ENCODE data around the gene PLEKHH2.
A peak's percentile ranks its signal among the peaks of the same experiment; 100 is the strongest.

The PLEKHH2 gene

GRCh38 chr2:43751476-43751990, 114.5 kb downstream of the PLEKHH2 start:
- TF ChIP-seq SIN3A (IDR thresholded peaks at IDR 0.05; ENCODE audit: borderline replicate concordance, insufficient read depth, low read length) (no peak), REST (IDR thresholded peaks at IDR 0.05; ENCODE audit: insufficient read depth in 1 of 2, low read depth in 2 of 2, low read length in 2 of 2) (no peak), TAF1 (IDR thresholded peaks at IDR 0.05; ENCODE audit: borderline replicate concordance, insufficient read depth, low read length) (no peak), FOXP2 (optimal IDR thresholded peaks at IDR 0.05; ENCODE audit: borderline replicate concordance, extremely low read depth, extremely low read length, insufficient read depth) (no peak), POLR2AphosphoS5 (IDR thresholded peaks at IDR 0.05; ENCODE audit: low read depth, low read length) (no peak)

- TF ChIP-seq POLR2AphosphoS5 (IDR thresholded peaks at IDR 0.05; ENCODE audit: low read depth, low read length) = no peak
- TF ChIP-seq TAF1 (IDR thresholded peaks at IDR 0.05; ENCODE audit: borderline replicate concordance, insufficient read depth, low read length) = no peak
- TF ChIP-seq SIN3A (IDR thresholded peaks at IDR 0.05; ENCODE audit: borderline replicate concordance, insufficient read depth, low read length) = no peak
- no peak for TF ChIP-seq REST (IDR thresholded peaks at IDR 0.05; ENCODE audit: insufficient read depth in 1 of 2, low read depth in 2 of 2, low read length in 2 of 2)
- no peak for TF ChIP-seq FOXP2 (optimal IDR thresholded peaks at IDR 0.05; ENCODE audit: borderline replicate concordance, extremely low read depth, extremely low read length, insufficient read depth)
These were observed 115.2 kb downstream of the PLEKHH2 start for GRCh38 chr2:43752302-43752701.

- TF ChIP-seq FOXP2 (optimal IDR thresholded peaks at IDR 0.05; ENCODE audit: borderline replicate concordance, extremely low read depth, extremely low read length, insufficient read depth) = no peak
- TF ChIP-seq POLR2AphosphoS5 (IDR thresholded peaks at IDR 0.05; ENCODE audit: low read depth, low read length) = no peak
- no peak for TF ChIP-seq SIN3A (IDR thresholded peaks at IDR 0.05; ENCODE audit: borderline replicate concordance, insufficient read depth, low read length)
These were observed 117.1 kb downstream of the PLEKHH2 start for GRCh38 chr2:43754180-43754579.

GRCh38 chr2:43758739-43759138, 121.7 kb downstream of the PLEKHH2 start:
- peak; percentile 69; the same call in 1 of the 2 replicates for TF ChIP-seq SIN3A (IDR thresholded peaks at IDR 0.05; ENCODE audit: borderline replicate concordance, insufficient read depth, low read length)
- TF ChIP-seq REST (IDR thresholded peaks at IDR 0.05; ENCODE audit: insufficient read depth in 1 of 2, low read depth in 2 of 2, low read length in 2 of 2) = no peak

GRCh38 chr2:43759195-43759594, 122.1 kb downstream of the PLEKHH2 start:
- no peak for TF ChIP-seq POLR2AphosphoS5 (IDR thresholded peaks at IDR 0.05; ENCODE audit: low read depth, low read length)
- TF ChIP-seq FOXP2 (optimal IDR thresholded peaks at IDR 0.05; ENCODE audit: borderline replicate concordance, extremely low read depth, extremely low read length, insufficient read depth) = peak; percentile 33

- TF ChIP-seq SIN3A (IDR thresholded peaks at IDR 0.05; ENCODE audit: borderline replicate concordance, insufficient read depth, low read length) (no peak), POLR2AphosphoS5 (IDR thresholded peaks at IDR 0.05; ENCODE audit: low read depth, low read length) (no peak), TAF1 (IDR thresholded peaks at IDR 0.05; ENCODE audit: borderline replicate concordance, insufficient read depth, low read length) (no peak), FOXP2 (optimal IDR thresholded peaks at IDR 0.05; ENCODE audit: borderline replicate concordance, extremely low read depth, extremely low read length, insufficient read depth) (no peak), REST (IDR thresholded peaks at IDR 0.05; ENCODE audit: insufficient read depth in 1 of 2, low read depth in 2 of 2, low read length in 2 of 2) (no peak)
These were observed 125.2 kb downstream of the PLEKHH2 start for GRCh38 chr2:43762286-43762685.

All from PFSK-1 (cell line).